DND-41 (cell line): ENCODE results near the gene IL20.

Experiments used
- ATAC-seq: fragments of 200-7000 bp; cut with Tn5 transposase; 3 replicates; pipeline ENCODE4 v1.9.1; 2021; ENCODE audit warnings: low read depth; ENCODE audit not compliant: insufficient read depth
- DNase-seq: peaks from one replicate; pipeline ENCODE4 v3.0.0-alpha.2; 2020
- H2AFZ ChIP-seq: 2 replicates; pipeline ENCODE4 v1.6.0; 2012; ENCODE audit warnings: low read depth, low read length
- H3K27ac ChIP-seq: 2 replicates; pipeline ENCODE4 v1.5.1; 2012; ENCODE audit warnings: low read length, inconsistent platforms
- H3K27me3 ChIP-seq: fragments of 200-600 bp; sonication (generic); 2 replicates; pipeline ENCODE4 v1.6.0; 2012; ENCODE audit warnings: low read length, mild to moderate bottlenecking, inconsistent platforms; ENCODE audit not compliant: insufficient read depth, poor library complexity
- H3K36me3 ChIP-seq: 2 replicates; pipeline ENCODE4 v1.5.1; 2012; ENCODE audit warnings: low read length, inconsistent platforms; ENCODE audit not compliant: insufficient read depth
- H3K4me1 ChIP-seq: 2 replicates; pipeline ENCODE4 v1.5.1; 2012; ENCODE audit warnings: mild to moderate bottlenecking, low read length; ENCODE audit not compliant: insufficient read depth
- H3K4me2 ChIP-seq: 2 replicates; pipeline ENCODE4 v1.6.0; 2012; ENCODE audit warnings: mild to moderate bottlenecking, moderate library complexity, low read length, inconsistent platforms; ENCODE audit not compliant: insufficient read depth
- H3K4me3 ChIP-seq, 2 experiments: fragments of 200-600 bp in 1 of 2; shearing (Covaris generic) in 1 of 2; 2 replicates each; pipeline ENCODE4 v1.5.1; 2012 to 2016; ENCODE audit warnings: inconsistent platforms in 2 of 2, low read length in 2 of 2, mild to moderate bottlenecking in 2 of 2, low read depth in 1 of 2, moderate library complexity in 1 of 2
- H3K79me2 ChIP-seq: 2 replicates; pipeline ENCODE4 v1.6.0; 2012; ENCODE audit warnings: low read length, inconsistent platforms; ENCODE audit not compliant: insufficient read depth
- H3K9ac ChIP-seq: 2 replicates; pipeline ENCODE4 v1.6.0; 2012; ENCODE audit warnings: low read depth, mild to moderate bottlenecking, inconsistent platforms, low read length, moderate library complexity
- H3K9me3 ChIP-seq: 2 replicates; pipeline ENCODE4 v1.5.1; 2012; ENCODE audit warnings: low read length, moderate library complexity, mild to moderate bottlenecking, inconsistent platforms; ENCODE audit not compliant: insufficient read depth, severe bottlenecking
- H4K20me1 ChIP-seq: 2 replicates; pipeline ENCODE4 v1.6.0; 2012; ENCODE audit warnings: low read length; ENCODE audit not compliant: insufficient read depth
- EZH2 ChIP-seq: IDR thresholded peaks from 3 replicates; pipeline ENCODE4 v1.6.1; 2012; ENCODE audit warnings: borderline replicate concordance, low read depth, mild to moderate bottlenecking, moderate library complexity, low read length, inconsistent platforms; ENCODE audit not compliant: severe bottlenecking
- TF ChIP-seq, protein P1 (sequence below): IDR thresholded peaks from 2 replicates; pipeline ENCODE4 v1.5.1; 2012; ENCODE audit warnings: borderline replicate concordance, low read length, moderate library complexity, mild to moderate bottlenecking; ENCODE audit not compliant: poor library complexity, severe bottlenecking; ENCODE audit errors: extremely low read depth

The IL20 gene

DNA sequence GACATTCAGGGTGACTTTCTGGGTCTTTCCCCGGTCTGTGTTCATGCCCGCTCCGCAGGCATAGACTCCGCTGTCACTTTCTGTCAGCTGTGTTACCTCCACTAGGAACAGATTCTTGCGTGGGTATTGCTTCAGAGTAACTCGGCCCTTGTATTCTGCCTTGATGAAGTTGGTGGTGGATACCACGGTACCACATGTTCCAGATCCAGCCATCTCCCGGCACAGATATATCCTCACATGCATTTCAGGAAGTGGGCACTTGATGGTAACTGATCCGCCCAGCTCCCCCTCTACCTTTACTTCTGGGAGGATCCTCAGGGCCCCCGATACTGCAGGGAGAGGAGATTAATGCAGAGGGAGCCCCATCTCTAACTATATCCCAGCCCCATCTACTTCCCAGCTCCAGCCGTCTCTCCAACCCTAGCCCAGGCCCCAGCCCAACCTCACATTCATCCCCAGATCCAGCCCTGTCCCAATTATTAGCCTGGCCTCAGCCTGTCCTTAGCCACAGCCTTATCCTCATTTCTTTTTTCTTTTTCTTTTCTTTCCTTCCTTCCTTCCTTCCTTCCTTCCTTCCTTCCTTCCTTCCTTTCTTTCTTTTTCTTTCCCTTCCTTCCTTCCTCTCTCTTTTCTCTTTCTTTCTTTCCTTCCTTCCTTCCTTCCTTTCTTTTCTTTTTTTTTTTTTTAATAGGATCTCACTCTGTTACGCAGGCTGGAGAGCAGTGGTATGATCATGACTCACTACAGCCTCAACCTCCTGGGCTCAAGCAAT is 48.5 kb downstream of the IL20 start:
- ATAC-seq (no peak), DNase-seq (no peak)
- H3K9me3 ChIP-seq = no peaks in the 10 kb centered on the region
- peaks cover 18% of the 10 kb centered on the region; the same call in 1 of the 2 replicates for H3K79me2 ChIP-seq
- H3K9ac ChIP-seq = no peak overlapping the region
- peak overlapping the region; percentile 24 for H3K27ac ChIP-seq
- no peaks in the 10 kb centered on the region for H4K20me1 ChIP-seq
- peaks cover 37% of the 10 kb centered on the region for H3K36me3 ChIP-seq
- H3K27me3 ChIP-seq = no peaks in the 10 kb centered on the region
- no peak overlapping the region for H3K4me3 ChIP-seq
- TF ChIP-seq, protein P1, sequence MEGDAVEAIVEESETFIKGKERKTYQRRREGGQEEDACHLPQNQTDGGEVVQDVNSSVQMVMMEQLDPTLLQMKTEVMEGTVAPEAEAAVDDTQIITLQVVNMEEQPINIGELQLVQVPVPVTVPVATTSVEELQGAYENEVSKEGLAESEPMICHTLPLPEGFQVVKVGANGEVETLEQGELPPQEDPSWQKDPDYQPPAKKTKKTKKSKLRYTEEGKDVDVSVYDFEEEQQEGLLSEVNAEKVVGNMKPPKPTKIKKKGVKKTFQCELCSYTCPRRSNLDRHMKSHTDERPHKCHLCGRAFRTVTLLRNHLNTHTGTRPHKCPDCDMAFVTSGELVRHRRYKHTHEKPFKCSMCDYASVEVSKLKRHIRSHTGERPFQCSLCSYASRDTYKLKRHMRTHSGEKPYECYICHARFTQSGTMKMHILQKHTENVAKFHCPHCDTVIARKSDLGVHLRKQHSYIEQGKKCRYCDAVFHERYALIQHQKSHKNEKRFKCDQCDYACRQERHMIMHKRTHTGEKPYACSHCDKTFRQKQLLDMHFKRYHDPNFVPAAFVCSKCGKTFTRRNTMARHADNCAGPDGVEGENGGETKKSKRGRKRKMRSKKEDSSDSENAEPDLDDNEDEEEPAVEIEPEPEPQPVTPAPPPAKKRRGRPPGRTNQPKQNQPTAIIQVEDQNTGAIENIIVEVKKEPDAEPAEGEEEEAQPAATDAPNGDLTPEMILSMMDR = no peak
- no peak for TF ChIP-seq EZH2
- H3K4me2 ChIP-seq = no peak overlapping the region
- peaks cover 22% of the 10 kb centered on the region for H3K4me1 ChIP-seq
- H2AFZ ChIP-seq = no peak overlapping the region

DNA sequence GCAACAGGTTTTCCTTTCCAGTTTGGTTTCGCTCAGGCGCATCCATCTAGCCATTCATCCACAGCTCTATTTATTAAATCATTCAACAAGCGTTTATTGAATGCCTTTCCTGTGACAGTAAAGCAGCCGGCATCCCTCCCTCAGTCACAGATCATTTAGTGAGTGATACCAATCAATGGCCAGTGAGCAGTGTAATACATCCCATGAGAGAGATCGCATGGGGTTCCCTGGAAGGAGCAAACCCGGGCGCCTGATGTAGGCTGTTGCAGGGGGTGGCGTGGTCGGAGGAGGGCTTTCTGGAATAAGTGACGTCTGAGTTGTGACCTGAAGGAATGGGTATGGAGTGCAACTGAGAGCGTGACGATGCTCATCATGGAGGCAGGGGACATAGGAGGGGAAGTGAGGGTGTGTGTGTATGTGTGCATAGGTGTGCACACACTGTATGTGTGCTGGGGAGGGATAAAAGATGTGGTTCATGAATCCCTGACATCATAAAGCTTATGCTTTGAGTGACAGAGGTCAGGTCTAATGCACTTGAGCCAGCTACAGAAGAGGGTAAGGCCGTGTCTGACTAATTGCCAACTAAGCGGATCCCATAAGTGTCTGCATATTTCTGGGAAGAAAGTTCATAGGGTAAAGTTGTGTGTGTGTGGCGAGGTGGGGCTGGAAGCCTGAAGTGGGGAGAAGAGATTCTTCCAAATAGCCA is 49.8 kb downstream of the IL20 start:
- Histone ChIP-seq H3K9ac (no peak overlapping the region), H4K20me1 (no peaks in the 10 kb centered on the region), H3K4me3 (no peak overlapping the region), H3K4me1 (peaks cover 34% of the 10 kb centered on the region), H3K79me2 (peaks cover 26% of the 10 kb centered on the region), H3K9me3 (no peaks in the 10 kb centered on the region), H3K27ac (no peak overlapping the region), H2AFZ (no peak overlapping the region), H3K4me2 (no peak overlapping the region), H3K27me3 (no peaks in the 10 kb centered on the region), H3K36me3 (peaks cover 34% of the 10 kb centered on the region)
- no peak for TF ChIP-seq EZH2
- TF ChIP-seq, protein P1 = no peak
- DNase-seq (no peak), ATAC-seq (no peak)

DNA sequence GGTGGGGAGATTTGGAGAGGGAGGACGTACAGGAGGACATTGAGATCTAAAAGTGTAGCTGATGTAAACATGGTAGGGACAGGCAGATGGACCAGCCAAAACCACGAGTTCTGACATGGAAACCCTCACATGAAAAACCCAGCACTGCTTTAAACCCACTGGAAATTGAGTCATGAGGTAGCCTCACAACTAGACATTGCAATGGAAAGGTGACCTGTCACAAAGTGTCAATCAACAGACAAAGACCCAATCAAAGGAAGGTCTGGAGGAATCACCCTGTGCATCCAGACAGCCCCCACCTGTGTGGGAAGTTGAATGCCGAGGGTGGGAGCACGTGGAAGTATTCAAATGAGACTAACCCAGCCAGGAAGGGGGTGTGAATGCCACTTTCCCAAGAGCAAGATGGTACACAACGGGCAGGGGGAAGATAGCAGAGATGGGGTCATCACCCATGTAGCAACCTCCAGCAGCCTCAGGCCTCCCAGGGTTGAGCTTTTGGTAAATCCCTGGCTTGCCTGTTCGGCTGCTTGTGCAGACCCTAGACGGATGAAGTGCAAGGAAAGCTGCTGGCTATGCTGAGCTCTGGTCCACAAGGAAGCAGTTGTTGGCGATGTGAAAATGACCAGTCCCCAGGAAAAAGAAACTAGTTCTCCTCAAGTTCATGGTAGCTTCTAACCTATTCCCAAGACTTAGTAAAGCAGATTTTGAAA is 50.7 kb downstream of the IL20 start:
- Histone ChIP-seq H3K4me3 (no peak overlapping the region), H3K4me2 (no peak overlapping the region; the same call in 1 of the 2 replicates), H3K79me2 (peaks cover 36% of the 10 kb centered on the region), H3K4me1 (peaks cover 44% of the 10 kb centered on the region), H3K27ac (peak overlapping the region; percentile 42), H2AFZ (no peak overlapping the region), H3K9ac (no peak overlapping the region), H4K20me1 (no peaks in the 10 kb centered on the region), H3K27me3 (no peaks in the 10 kb centered on the region), H3K9me3 (no peaks in the 10 kb centered on the region), H3K36me3 (peaks cover 28% of the 10 kb centered on the region)
- TF ChIP-seq, protein P1 = no peak
- no peak for TF ChIP-seq EZH2
- no peak for DNase-seq
- ATAC-seq = no peak
